PFSK-1 (cell line): ENCODE measurements around the gene PTPRN2.

Experiments
- POLR2AphosphoS5 ChIP-seq: IDR thresholded peaks from 2 replicates; pipeline ENCODE4 v1.6.1; 2012; ENCODE audit warnings: low read depth, mild to moderate bottlenecking, control low read depth, low read length, moderate library complexity
- REST ChIP-seq, 2 experiments: IDR thresholded peaks; 2 replicates each; pipeline versions ENCODE4 v1.6.1 to v1.8.0; 2011 to 2012; ENCODE audit warnings: low read depth in 2 of 2, low read length in 2 of 2, control low read depth in 1 of 2, inconsistent platforms in 1 of 2, mild to moderate bottlenecking in 1 of 2, moderate library complexity in 1 of 2; ENCODE audit not compliant: insufficient read depth in 1 of 2
- SIN3A ChIP-seq: IDR thresholded peaks from 2 replicates; pipeline ENCODE4 v1.6.1; 2012; ENCODE audit warnings: mild to moderate bottlenecking, low read length, moderate library complexity, borderline replicate concordance; ENCODE audit not compliant: insufficient read depth
- TAF1 ChIP-seq: IDR thresholded peaks from 2 replicates; pipeline ENCODE4 v1.6.1; 2012; ENCODE audit warnings: low read length, control low read depth, borderline replicate concordance; ENCODE audit not compliant: insufficient read depth

GRCh38 chr7:157572622-157573021 is 1015.0 kb downstream of the PTPRN2 start:
- TF ChIP-seq POLR2AphosphoS5: no peak
- no peak for TF ChIP-seq REST (IDR thresholded peaks at IDR 0.05; ENCODE audit: insufficient read depth in 1 of 2, low read depth in 2 of 2, low read length in 2 of 2)
- no peak for TF ChIP-seq TAF1
- TF ChIP-seq SIN3A: no peak
